ENCODE data around the gene MAP7D3.
"Not testable (repeated sequence)": the region's sequence is repeated elsewhere in the genome, so short reads cannot be mapped to it uniquely, and the experiment has no call there.

Gene MAP7D3

GRCh38 chrX:136179133-136179532 lies 72.1 kb downstream of the MAP7D3 start:
- no peak for DNase-seq

- DNase-seq, result no peak
These were observed 74.8 kb downstream of the MAP7D3 start for GRCh38 chrX:136176399-136176825.

DNA sequence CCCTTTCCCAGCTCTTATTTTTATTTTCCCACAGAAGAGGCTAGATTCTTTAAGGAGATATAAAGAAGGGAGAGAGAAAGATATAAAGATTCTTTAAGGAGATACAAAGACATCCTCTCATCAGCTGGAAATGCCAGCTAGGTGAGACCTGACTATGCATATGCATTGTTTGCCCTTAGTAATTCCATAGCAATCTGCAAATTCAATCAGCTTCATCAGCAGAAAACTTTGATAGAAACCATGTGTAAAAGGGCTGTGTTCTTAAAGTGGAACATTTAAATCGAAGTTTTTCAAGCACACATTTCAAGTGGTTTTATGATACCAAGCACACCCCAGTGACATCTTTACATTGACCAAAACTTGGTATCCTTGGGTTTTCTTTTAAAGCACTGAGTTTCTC lies 79.8 kb downstream of the MAP7D3 start:
- no peak for DNase-seq

GRCh38 chrX:136170139-136170800 lies 80.9 kb downstream of the MAP7D3 start:
- DNase-seq, result no peak

DNA sequence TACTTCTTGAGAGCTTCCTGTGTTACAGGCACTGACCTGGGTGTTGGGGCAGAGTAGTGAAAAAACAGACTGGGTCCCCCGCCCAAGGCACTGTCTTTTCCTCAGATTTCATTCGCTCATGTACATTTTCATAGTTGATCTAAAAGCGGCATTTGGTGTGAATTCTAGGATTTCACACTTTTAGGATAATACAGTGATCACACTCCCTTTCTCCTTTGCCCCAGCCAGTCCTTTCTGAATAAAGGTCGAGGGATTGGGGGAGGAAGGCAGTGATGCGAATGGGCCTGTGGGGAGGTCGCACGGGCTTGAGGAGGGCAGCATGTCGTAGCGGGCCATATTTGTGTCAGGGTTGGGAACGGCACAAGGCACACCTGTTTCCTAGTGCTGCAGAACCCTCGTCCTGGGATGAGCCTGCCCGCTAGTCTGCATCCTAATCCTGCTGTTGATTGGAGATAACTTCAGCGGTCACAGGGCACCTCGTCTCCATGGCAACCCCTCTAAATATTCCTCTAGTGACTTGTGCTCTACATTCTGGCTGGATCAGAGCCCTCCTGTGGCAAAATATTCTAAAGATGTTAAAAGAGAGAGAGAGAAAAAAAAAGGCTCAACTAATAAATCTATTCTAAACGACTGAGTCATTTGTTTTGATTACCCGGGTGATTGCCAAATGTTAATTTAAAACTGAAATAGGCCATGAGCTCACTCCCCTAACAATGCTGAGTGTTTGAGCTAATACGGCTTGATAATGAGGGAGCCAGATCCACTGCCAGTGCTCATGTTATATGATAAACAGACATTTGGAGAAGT lies 82.1 kb downstream of the MAP7D3 start:
- DNase-seq, result no peak

- DNase-seq, result not testable (repeated sequence)
These were observed 83.2 kb downstream of the MAP7D3 start for GRCh38 chrX:136167989-136168388.

- DNase-seq, result no peak
These were observed 84.9 kb downstream of the MAP7D3 start for GRCh38 chrX:136166221-136166855.

- DNase-seq, result no peak
These were observed 85.8 kb downstream of the MAP7D3 start for GRCh38 chrX:136165406-136165805.

- no peak for DNase-seq
These were observed 87.5 kb downstream of the MAP7D3 start for GRCh38 chrX:136163689-136164088.

All from activated effector memory CD4-positive, alpha-beta T cell treated with anti-CD3 and anti-CD28 coated beads, Interleukin-2, amount 50 U/mL, for 16 hours (primary cell).